K562 (cell line): ENCODE measurements around the gene PLA2G15. TPM values are rescaled to one million over a fixed set of nuclear protein-coding genes. Genes with fewer than 3 reads are reported as not detected.

Experiments
- BCOR ChIP-seq: fragments of 450-650 bp; IDR thresholded peaks from 2 replicates; pipeline ENCODE4 v1.6.1; 2016
- CREBBP ChIP-seq: IDR thresholded peaks from one replicate; pipeline ENCODE4 v1.6.1; 2012; ENCODE audit warnings: low read depth, mild to moderate bottlenecking, control low read depth, inconsistent platforms, low read length
- JUNB ChIP-seq: fragments of 450-650 bp; formaldehyde crosslinking; conservative IDR thresholded peaks from 2 replicates; pipeline ENCODE4 v1.4.0; 2020; ENCODE audit warnings: mild to moderate bottlenecking
- KDM5B ChIP-seq: fragments of 200-600 bp; sonication (generic); IDR thresholded peaks from 2 replicates; pipeline ENCODE4 v1.6.1; 2012; ENCODE audit warnings: low read depth, mild to moderate bottlenecking, moderate library complexity, low read length, control low read depth, inconsistent platforms; ENCODE audit not compliant: insufficient replicate concordance
- NCOR1 ChIP-seq: fragments of 450-650 bp; IDR thresholded peaks from 2 replicates; pipeline ENCODE4 v1.6.1; 2016; ENCODE audit warnings: mild to moderate bottlenecking, moderate library complexity
- NFYB ChIP-seq: IDR thresholded peaks from 2 replicates; pipeline ENCODE4 v1.6.1; 2011; ENCODE audit warnings: mild to moderate bottlenecking, moderate library complexity; ENCODE audit not compliant: insufficient read length; ENCODE audit errors: extremely low read depth
- PML ChIP-seq: IDR thresholded peaks from 2 replicates; pipeline ENCODE4 v1.6.1; 2012; ENCODE audit warnings: low read length, inconsistent platforms
- RFX5 ChIP-seq: IDR thresholded peaks from 2 replicates; pipeline ENCODE4 v1.6.1; 2011; ENCODE audit warnings: low read depth, mild to moderate bottlenecking, improper control_type of control experiment, low read length
- SMARCA4 ChIP-seq: fragments of 450-650 bp; IDR thresholded peaks from 2 replicates; pipeline ENCODE4 v1.6.1; 2016
- TAL1 ChIP-seq: fragments of 450-650 bp; IDR thresholded peaks from 2 replicates; pipeline ENCODE4 v1.6.1; 2016; ENCODE audit warnings: mild to moderate bottlenecking
- TBL1XR1 ChIP-seq, 2 experiments: IDR thresholded peaks; 2 replicates each; pipeline ENCODE4 v1.6.1; 2012; ENCODE audit warnings: improper control_type of control experiment in 2 of 2, low read length in 2 of 2, mild to moderate bottlenecking in 1 of 2
- ZNF766 ChIP-seq: fragments of 200-800 bp; sonication (Bioruptor generic); conservative IDR thresholded peaks from 2 replicates; pipeline ENCODE4 v1.6.1; 2016; ENCODE audit warnings: missing genetic modification characterization, missing compliant biosample characterization
- ZNF830 ChIP-seq: fragments of 250-450 bp; sonication (Bioruptor Pico); IDR thresholded peaks from 2 replicates; pipeline ENCODE4 v1.5.0; 2021; ENCODE audit warnings: mild to moderate bottlenecking
- polyA plus RNA-seq, 8 experiments: library from polyadenylated mRNA; depleted of rRNA in 4 of 8; stranded (reverse) in 5 of 8; unstranded in 3 of 8; fragments of >200 nt; fragmentation: Nextera tagmentation in 2 of 8; fragmentation: Illumina TruSeq in 1 of 8; extraction: Ambion mirVana in 2 of 8; extraction: Trizol in 1 of 8; gene quantifications; 2 replicates each; pipeline versions ENCODE4 v1.2.1 to v1.2.3, GENCODE V29; 2011 to 2014; ENCODE audit warnings: inconsistent platforms in 1 of 8, missing spikeins in 1 of 8
- total RNA-seq, 7 experiments: library from RNA; depleted of rRNA in 6 of 7; stranded (reverse); fragments of >200 nt in 6 of 7; fragmentation: Illumina TruSeq in 2 of 7; extraction: Trizol in 2 of 7; gene quantifications; 2 replicates each; pipeline versions ENCODE4 v1.2.1 to v1.2.3, GENCODE V29; 2011 to 2021; ENCODE audit warnings: low replicate concordance in 1 of 7
- TF ChIP-seq, protein P1 (sequence below): fragments of 200-600 bp; sonication (generic); IDR thresholded peaks from one replicate; pipeline ENCODE4 v1.6.1; 2012; ENCODE audit warnings: mild to moderate bottlenecking, low read depth, low read length, inconsistent platforms

PLA2G15 gene
- total and polyA plus RNA-seq, 9 of the 15 experiments (the other 6 are each of a cell fraction or from before 2014, with no cell fraction given), result 0.42 to 8.6 (median 4.8) TPM

GRCh38 chr16:68264128-68265077, 19.2 kb downstream of the PLA2G15 start, which contains the start of gene SLC7A6 (continued):
- TF ChIP-seq, protein P1, sequence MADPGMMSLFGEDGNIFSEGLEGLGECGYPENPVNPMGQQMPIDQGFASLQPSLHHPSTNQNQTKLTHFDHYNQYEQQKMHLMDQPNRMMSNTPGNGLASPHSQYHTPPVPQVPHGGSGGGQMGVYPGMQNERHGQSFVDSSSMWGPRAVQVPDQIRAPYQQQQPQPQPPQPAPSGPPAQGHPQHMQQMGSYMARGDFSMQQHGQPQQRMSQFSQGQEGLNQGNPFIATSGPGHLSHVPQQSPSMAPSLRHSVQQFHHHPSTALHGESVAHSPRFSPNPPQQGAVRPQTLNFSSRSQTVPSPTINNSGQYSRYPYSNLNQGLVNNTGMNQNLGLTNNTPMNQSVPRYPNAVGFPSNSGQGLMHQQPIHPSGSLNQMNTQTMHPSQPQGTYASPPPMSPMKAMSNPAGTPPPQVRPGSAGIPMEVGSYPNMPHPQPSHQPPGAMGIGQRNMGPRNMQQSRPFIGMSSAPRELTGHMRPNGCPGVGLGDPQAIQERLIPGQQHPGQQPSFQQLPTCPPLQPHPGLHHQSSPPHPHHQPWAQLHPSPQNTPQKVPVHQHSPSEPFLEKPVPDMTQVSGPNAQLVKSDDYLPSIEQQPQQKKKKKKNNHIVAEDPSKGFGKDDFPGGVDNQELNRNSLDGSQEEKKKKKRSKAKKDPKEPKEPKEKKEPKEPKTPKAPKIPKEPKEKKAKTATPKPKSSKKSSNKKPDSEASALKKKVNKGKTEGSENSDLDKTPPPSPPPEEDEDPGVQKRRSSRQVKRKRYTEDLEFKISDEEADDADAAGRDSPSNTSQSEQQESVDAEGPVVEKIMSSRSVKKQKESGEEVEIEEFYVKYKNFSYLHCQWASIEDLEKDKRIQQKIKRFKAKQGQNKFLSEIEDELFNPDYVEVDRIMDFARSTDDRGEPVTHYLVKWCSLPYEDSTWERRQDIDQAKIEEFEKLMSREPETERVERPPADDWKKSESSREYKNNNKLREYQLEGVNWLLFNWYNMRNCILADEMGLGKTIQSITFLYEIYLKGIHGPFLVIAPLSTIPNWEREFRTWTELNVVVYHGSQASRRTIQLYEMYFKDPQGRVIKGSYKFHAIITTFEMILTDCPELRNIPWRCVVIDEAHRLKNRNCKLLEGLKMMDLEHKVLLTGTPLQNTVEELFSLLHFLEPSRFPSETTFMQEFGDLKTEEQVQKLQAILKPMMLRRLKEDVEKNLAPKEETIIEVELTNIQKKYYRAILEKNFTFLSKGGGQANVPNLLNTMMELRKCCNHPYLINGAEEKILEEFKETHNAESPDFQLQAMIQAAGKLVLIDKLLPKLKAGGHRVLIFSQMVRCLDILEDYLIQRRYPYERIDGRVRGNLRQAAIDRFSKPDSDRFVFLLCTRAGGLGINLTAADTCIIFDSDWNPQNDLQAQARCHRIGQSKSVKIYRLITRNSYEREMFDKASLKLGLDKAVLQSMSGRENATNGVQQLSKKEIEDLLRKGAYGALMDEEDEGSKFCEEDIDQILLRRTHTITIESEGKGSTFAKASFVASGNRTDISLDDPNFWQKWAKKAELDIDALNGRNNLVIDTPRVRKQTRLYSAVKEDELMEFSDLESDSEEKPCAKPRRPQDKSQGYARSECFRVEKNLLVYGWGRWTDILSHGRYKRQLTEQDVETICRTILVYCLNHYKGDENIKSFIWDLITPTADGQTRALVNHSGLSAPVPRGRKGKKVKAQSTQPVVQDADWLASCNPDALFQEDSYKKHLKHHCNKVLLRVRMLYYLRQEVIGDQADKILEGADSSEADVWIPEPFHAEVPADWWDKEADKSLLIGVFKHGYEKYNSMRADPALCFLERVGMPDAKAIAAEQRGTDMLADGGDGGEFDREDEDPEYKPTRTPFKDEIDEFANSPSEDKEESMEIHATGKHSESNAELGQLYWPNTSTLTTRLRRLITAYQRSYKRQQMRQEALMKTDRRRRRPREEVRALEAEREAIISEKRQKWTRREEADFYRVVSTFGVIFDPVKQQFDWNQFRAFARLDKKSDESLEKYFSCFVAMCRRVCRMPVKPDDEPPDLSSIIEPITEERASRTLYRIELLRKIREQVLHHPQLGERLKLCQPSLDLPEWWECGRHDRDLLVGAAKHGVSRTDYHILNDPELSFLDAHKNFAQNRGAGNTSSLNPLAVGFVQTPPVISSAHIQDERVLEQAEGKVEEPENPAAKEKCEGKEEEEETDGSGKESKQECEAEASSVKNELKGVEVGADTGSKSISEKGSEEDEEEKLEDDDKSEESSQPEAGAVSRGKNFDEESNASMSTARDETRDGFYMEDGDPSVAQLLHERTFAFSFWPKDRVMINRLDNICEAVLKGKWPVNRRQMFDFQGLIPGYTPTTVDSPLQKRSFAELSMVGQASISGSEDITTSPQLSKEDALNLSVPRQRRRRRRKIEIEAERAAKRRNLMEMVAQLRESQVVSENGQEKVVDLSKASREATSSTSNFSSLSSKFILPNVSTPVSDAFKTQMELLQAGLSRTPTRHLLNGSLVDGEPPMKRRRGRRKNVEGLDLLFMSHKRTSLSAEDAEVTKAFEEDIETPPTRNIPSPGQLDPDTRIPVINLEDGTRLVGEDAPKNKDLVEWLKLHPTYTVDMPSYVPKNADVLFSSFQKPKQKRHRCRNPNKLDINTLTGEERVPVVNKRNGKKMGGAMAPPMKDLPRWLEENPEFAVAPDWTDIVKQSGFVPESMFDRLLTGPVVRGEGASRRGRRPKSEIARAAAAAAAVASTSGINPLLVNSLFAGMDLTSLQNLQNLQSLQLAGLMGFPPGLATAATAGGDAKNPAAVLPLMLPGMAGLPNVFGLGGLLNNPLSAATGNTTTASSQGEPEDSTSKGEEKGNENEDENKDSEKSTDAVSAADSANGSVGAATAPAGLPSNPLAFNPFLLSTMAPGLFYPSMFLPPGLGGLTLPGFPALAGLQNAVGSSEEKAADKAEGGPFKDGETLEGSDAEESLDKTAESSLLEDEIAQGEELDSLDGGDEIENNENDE, result no peak
- TF ChIP-seq JUNB (CRISPR knock-in tag) (no peak), ZNF830 (CRISPR knock-in tag) (no peak), PML (no peak), RFX5 (no peak), NFYB (no peak), CREBBP (no peak), KDM5B (peak; percentile 78), SMARCA4 (no peak), NCOR1 (peak; percentile 39; the same call in 1 of the 2 replicates), TAL1 (no peak), ZNF766 (CRISPR knock-in tag) (no peak), BCOR (peak; percentile 66), TBL1XR1 (IDR thresholded peaks at IDR 0.05; ENCODE audit: low read length in 2 of 2) (no peak; a peak in 1 of 4 replicates)
